Measurements from ENCODE around the gene BICDL2. TPM values are rescaled to one million over a fixed set of nuclear protein-coding genes. Genes with fewer than 3 reads are reported as not detected.

Gene BICDL2
- polyA plus RNA-seq, 1 of the 3 experiments (the other 2 are of a cell fraction): not detected

GRCh38 chr16:3023669-3024478 lies 12.9 kb downstream of the BICDL2 start, which contains the start of the genes HCFC1R1 and THOC6:
TSS of gene HCFC1R1 (minus strand) at chr16:3023942. CDS start at chr16:3023941, 1 bp downstream.
TSS of gene THOC6 (plus strand) at chr16:3024035. CDS start at chr16:3024327, 292 bp downstream.
- CTCF ChIA-PET: interaction anchor here (0.7 to 8.5 kb wide), 5 partner anchors 7 to 67 kb away, joined by 3 to 111 read pairs (median 4); no protein-coding TSS in a partner anchor
- WGBS (ENCODE audit: low lambda C conversion rate): under 1% methylated on average over 48 of the region's 69 CpGs
- peaks cover 17% of the 10 kb centered on the region for H4K20me1 ChIP-seq (ENCODE audit: insufficient read depth)
- TF ChIP-seq GATA2 (CRISPR knock-in tag; IDR thresholded peaks at IDR 0.05) (no peak), RFX5 (IDR thresholded peaks at IDR 0.05; ENCODE audit: low read length) (no peak), TAF1 (IDR thresholded peaks at IDR 0.05; ENCODE audit: borderline replicate concordance, low read depth, low read length) (peak; percentile 13; the same call in 1 of the 2 replicates), CTCF (IDR thresholded peaks at IDR 0.05) (no peak), REST (IDR thresholded peaks at IDR 0.05; ENCODE audit: low read depth, low read length) (peak; percentile 38; the same call in 1 of the 2 replicates), RCOR1 (IDR thresholded peaks at IDR 0.05; ENCODE audit: low read length) (no peak), TEAD4 (IDR thresholded peaks at IDR 0.05; ENCODE audit: borderline replicate concordance, insufficient read depth) (peak; percentile 74), POLR2AphosphoS5 (IDR thresholded peaks at IDR 0.05; ENCODE audit: low read depth, low read length) (peak; percentile 91), ELF1 (IDR thresholded peaks at IDR 0.05) (peak; percentile 71), MXI1 (IDR thresholded peaks at IDR 0.05; ENCODE audit: low read depth, low read length) (peak; percentile 78; the same call in 1 of the 2 replicates), GABPA (IDR thresholded peaks at IDR 0.05; ENCODE audit: low read depth) (peak; percentile 58; the same call in 1 of the 2 replicates), TCF12 (IDR thresholded peaks at IDR 0.05) (no peak), MAX (IDR thresholded peaks at IDR 0.05; ENCODE audit: low read depth) (peak; percentile 82; the same call in 1 of the 2 replicates), MEF2A (IDR thresholded peaks at IDR 0.05; ENCODE audit: borderline replicate concordance, low read depth) (no peak), ZBTB33 (IDR thresholded peaks at IDR 0.05; ENCODE audit: borderline replicate concordance, low read depth) (peak; percentile 94), FOSL2 (IDR thresholded peaks at IDR 0.05; ENCODE audit: borderline replicate concordance, low read depth) (peak; percentile 22; the same call in 1 of the 2 replicates), SMC3 (IDR thresholded peaks at IDR 0.05; ENCODE audit: low read depth, low read length) (no peak), IRF3 (IDR thresholded peaks at IDR 0.05; ENCODE audit: low read depth, low read length) (no peak), EZH2phosphoT487 (IDR thresholded peaks at IDR 0.05; ENCODE audit: borderline replicate concordance, low read depth) (no peak), PBX3 (IDR thresholded peaks at IDR 0.05) (peak; percentile 84), FOXJ3 (CRISPR knock-in tag; IDR thresholded peaks at IDR 0.05) (no peak), RXRA (IDR thresholded peaks at IDR 0.05; ENCODE audit: borderline replicate concordance, low read depth) (no peak)

More at GRCh38 chr16:3023669-3024478, 12.9 kb downstream of the BICDL2 start, which contains the start of the genes HCFC1R1 and THOC6:
- peak within 1 kb of the TSS; percentile 80 to 88 for H3K4me3 ChIP-seq (ENCODE audit: low read depth in 2 of 2, low read length in 1 of 2)
- no peaks in the 10 kb centered on the region for H3K27me3 ChIP-seq (ENCODE audit: insufficient read depth)
- peaks cover 11% of the 10 kb centered on the region; the same call in 1 of the 2 replicates for H3K79me2 ChIP-seq (ENCODE audit: insufficient read depth)
- H3K4me1 ChIP-seq (ENCODE audit: control insufficient read depth in 1 of 2, insufficient read depth in 2 of 2, low read depth in 1 of 2, low read length in 1 of 2): peaks cover 8 to 30% of the 10 kb centered on the region in 2 experiments; a peak in 3 of 4 replicates
- no peaks in the 10 kb centered on the region for H3K9me2 ChIP-seq
- peak within 1 kb of the TSS; percentile 94 to 99 for H3K27ac ChIP-seq (ENCODE audit: low read depth in 2 of 2, low read length in 1 of 2)
- DNase-seq: peak; percentile 92
- peaks cover 21 to 26% of the 10 kb centered on the region in 2 experiments for H3K36me3 ChIP-seq (replicated peaks in 1 of 2; ENCODE audit: control insufficient read depth in 1 of 2, insufficient read depth in 2 of 2, low read length in 1 of 2)
- no peak within 1 kb of the TSS for H2AFZ ChIP-seq (ENCODE audit: low read depth)
- peak within 1 kb of the TSS; percentile 100 for H3K9ac ChIP-seq
- POLR2A ChIA-PET: interaction anchor here (0.6 kb wide), 1 partner anchor 28 kb away, joined by 3 read pairs; no protein-coding TSS in a partner anchor
- H3K9me3 ChIP-seq: no peaks in the 10 kb centered on the region
- peaks cover 53% of the 10 kb centered on the region for H3F3A ChIP-seq (replicated peaks; ENCODE audit: insufficient read depth)
- H3K4me2 ChIP-seq: peak within 1 kb of the TSS; percentile 99

All from SK-N-SH (cell line).